NCI-H345 treated with DMSO at 0.1 percent for 48 hours (cell line): ENCODE measurements around the gene GSTP1.
"Not testable (repeated sequence)": the region's sequence is repeated elsewhere in the genome, so short reads cannot be mapped to it uniquely, and the experiment has no call there.

ENCODE experiments used
- DNase-seq: peaks from one replicate; lab custom pipeline; 2025; ENCODE audit not compliant: unreplicated experiment; lab: John Stamatoyannopoulos, UW

GSTP1 gene

GRCh38 chr11:67562963-67563704, 20.5 kb upstream of the GSTP1 start:
- no peak for DNase-seq

- DNase-seq: not testable (repeated sequence)
These were observed 19.9 kb upstream of the GSTP1 start for GRCh38 chr11:67563705-67564114.

GRCh38 chr11:67564230-67564629, 19.4 kb upstream of the GSTP1 start:
- DNase-seq: no peak

- no peak for DNase-seq
These were observed 12.2 kb upstream of the GSTP1 start for GRCh38 chr11:67571443-67571842.

GRCh38 chr11:67572305-67572704, 11.3 kb upstream of the GSTP1 start:
- no peak for DNase-seq

- peak; percentile 52 for DNase-seq
These were observed 10.7 kb upstream of the GSTP1 start for GRCh38 chr11:67572747-67573419.

- DNase-seq: no peak
These were observed 8.7 kb upstream of the GSTP1 start for GRCh38 chr11:67574938-67575337.

GRCh38 chr11:67576735-67577475, 6.7 kb upstream of the GSTP1 start:
- DNase-seq: no peak

- DNase-seq: no peak
These were observed 5.7 kb upstream of the GSTP1 start for GRCh38 chr11:67577951-67578350.

- peak; percentile 51 for DNase-seq
These were observed 2.1 kb upstream of the GSTP1 start for GRCh38 chr11:67581469-67581868.

GRCh38 chr11:67582011-67582410, 1.6 kb upstream of the GSTP1 start:
- peak; percentile 24 for DNase-seq

GRCh38 chr11:67584205-67584880, 731 bp downstream of the GSTP1 start:
- DNase-seq: no peak

- no peak for DNase-seq
These were observed 1.6 kb downstream of the GSTP1 start for GRCh38 chr11:67584881-67585873.

GRCh38 chr11:67585911-67586310, 2.3 kb downstream of the GSTP1 start:
- no peak for DNase-seq

GRCh38 chr11:67586568-67587250, 3.1 kb downstream of the GSTP1 start:
- no peak for DNase-seq

- no peak for DNase-seq
These were observed 4.5 kb downstream of the GSTP1 start for GRCh38 chr11:67588136-67588503.

GRCh38 chr11:67588899-67589415, 5.3 kb downstream of the GSTP1 start:
- not testable (repeated sequence) for DNase-seq

GRCh38 chr11:67592880-67593564, 9.4 kb downstream of the GSTP1 start:
- DNase-seq: no peak

GRCh38 chr11:67593565-67593905, 9.9 kb downstream of the GSTP1 start:
- DNase-seq: no peak
